PC-3 (cell line): ENCODE results near the gene CMTM7. TPM values are rescaled to one million over a fixed set of nuclear protein-coding genes. Genes with fewer than 3 reads are reported as not detected.

Source experiments
- ATAC-seq: fragments of 200-7000 bp; cut with Tn5 transposase; 2 replicates; pipeline ENCODE4 v1.9.1; 2020; ENCODE audit warnings: mild to moderate bottlenecking, moderate library complexity
- BruUV-seq: library from RNA; stranded (reverse); fragments of 400-500 nt; replicated peaks from 2 replicates; lab custom pipeline; 2021; lab: Mats Ljungman, UMichigan
- CTCF ChIA-PET: fragments of 300-600 bp; sonication (Branson Sonifier 250); formaldehyde crosslinking; loops from one replicate; lab custom pipeline; 2022; ENCODE audit warnings: antibody characterized with exemption; lab: Charles Lee
- POLR2A ChIA-PET: fragments of 300-600 bp; sonication (Branson Sonifier 250); formaldehyde crosslinking; loops from one replicate; lab custom pipeline; 2022; ENCODE audit warnings: antibody characterized with exemption; ENCODE audit not compliant: unreplicated experiment; lab: Charles Lee
- DNase-seq: peaks from one replicate; pipeline ENCODE4 v3.0.0-alpha.2; 2015
- H2AFZ ChIP-seq: fragments of 300-600 bp; sonication (generic); 2 replicates; pipeline ENCODE4 v1.6.0; 2016; ENCODE audit warnings: antibody characterized with exemption, low read length
- H3F3A ChIP-seq: fragments of 300-600 bp; sonication (generic); one replicate; pipeline ENCODE4 v1.6.0; 2017; ENCODE audit warnings: antibody characterized with exemption, low read length, control low read depth, mild to moderate bottlenecking; ENCODE audit not compliant: unreplicated experiment
- H3K27ac ChIP-seq: fragments of 300-600 bp; sonication (generic); 2 replicates; pipeline ENCODE4 v1.5.1; 2016; ENCODE audit warnings: mild to moderate bottlenecking, low read length
- H3K27me3 ChIP-seq: fragments of 300-600 bp; sonication (generic); 2 replicates; pipeline ENCODE4 v1.6.1; 2016; ENCODE audit warnings: low read length, mixed read lengths
- H3K36me3 ChIP-seq: fragments of 300-600 bp; sonication (generic); 2 replicates; pipeline ENCODE4 v1.6.1; 2016; ENCODE audit warnings: low read depth, mixed run types, low read length, mixed read lengths
- H3K4me1 ChIP-seq: fragments of 300-600 bp; sonication (generic); 2 replicates; pipeline ENCODE4 v1.5.1; 2016; ENCODE audit warnings: low read length; ENCODE audit not compliant: insufficient read depth
- H3K4me2 ChIP-seq: fragments of 300-600 bp; sonication (generic); 2 replicates; pipeline ENCODE4 v1.6.0; 2016; ENCODE audit warnings: low read length
- H3K4me3 ChIP-seq: fragments of 300-600 bp; sonication (generic); 2 replicates; pipeline ENCODE4 v1.5.1; 2016; ENCODE audit warnings: mild to moderate bottlenecking, low read length, mixed read lengths
- H3K79me2 ChIP-seq: fragments of 300-600 bp; sonication (generic); 2 replicates; pipeline ENCODE4 v1.6.1; 2017; ENCODE audit warnings: low read length, mixed read lengths
- H3K9ac ChIP-seq: fragments of 300-600 bp; sonication (generic); 2 replicates; pipeline ENCODE4 v1.6.0; 2016; ENCODE audit warnings: mild to moderate bottlenecking, low read length
- H3K9me2 ChIP-seq: fragments of 300-600 bp; sonication (generic); replicated peaks from 2 replicates; pipeline ENCODE4 v1.6.1; 2016; ENCODE audit warnings: mixed run types, low read length, mixed read lengths
- H3K9me3 ChIP-seq: fragments of 300-600 bp; sonication (generic); 2 replicates; pipeline ENCODE4 v1.6.1; 2016; ENCODE audit warnings: low read length, mixed read lengths
- H4K20me1 ChIP-seq: fragments of 300-600 bp; sonication (generic); 2 replicates; pipeline ENCODE4 v1.6.1; 2016; ENCODE audit warnings: low read length, mixed read lengths
- CTCF ChIP-seq: fragments of 300-600 bp; sonication (generic); conservative IDR thresholded peaks from 2 replicates; pipeline ENCODE4 v1.5.1; 2017; ENCODE audit warnings: antibody characterized with exemption, low read depth, mild to moderate bottlenecking, low read length
- EZH2 ChIP-seq: fragments of 300-600 bp; sonication (generic); IDR thresholded peaks from one replicate; pipeline ENCODE4 v1.6.1; 2017; ENCODE audit warnings: antibody characterized with exemption, mild to moderate bottlenecking, low read length; ENCODE audit not compliant: unreplicated experiment
- EZH2phosphoT487 ChIP-seq: fragments of 300-600 bp; sonication (generic); IDR thresholded peaks from 2 replicates; pipeline ENCODE4 v1.6.1; 2018; ENCODE audit warnings: mild to moderate bottlenecking, antibody characterized with exemption, low read length, borderline replicate concordance
- intact Hi-C: fragments of 100-400 bp; cut with micrococcal nuclease; formaldehyde crosslinking; loops from 2 replicates; pipeline ENCODE4 v1.9.0; 2023
- total RNA-seq: library from RNA; depleted of rRNA; stranded (reverse); fragments of >200 nt; gene quantifications from 2 replicates; pipeline ENCODE4 v1.2.3, GENCODE V29; 2014

The CMTM7 gene
- total RNA-seq, 1 experiment from 2014 or later, result 37.1 TPM

- Histone ChIP-seq H2AFZ (no peak overlapping the region), H3K4me1 (peaks cover 24% of the 10 kb centered on the region), H3K9me2 (no peaks in the 10 kb centered on the region), H3K36me3 (peaks cover 4% of the 10 kb centered on the region; the same call in 1 of the 2 replicates), H3K79me2 (peaks cover 96% of the 10 kb centered on the region), H3K4me2 (no peak overlapping the region), H3K4me3 (no peak overlapping the region), H4K20me1 (peaks cover 26% of the 10 kb centered on the region; the same call in 1 of the 2 replicates), H3K9me3 (no peaks in the 10 kb centered on the region), H3K9ac (no peak overlapping the region), H3F3A (peaks cover 5% of the 10 kb centered on the region), H3K27me3 (no peaks in the 10 kb centered on the region), H3K27ac (no peak overlapping the region)
- intact Hi-C loops, result loop anchor here (1.0 to 5.0 kb wide), 5 partner anchors 24 to 221 kb away; no protein-coding TSS in a partner anchor
- BruUV-seq, result no TSS peak
- ChIA-PET CTCF (no interaction called here), POLR2A (no interaction called here)
- DNase-seq, result peak; percentile 88
- TF ChIP-seq EZH2phosphoT487, result no peak
- TF ChIP-seq EZH2, result no peak
- TF ChIP-seq CTCF, result peak; percentile 86
- ATAC-seq, result peak; percentile 4; the same call in 1 of the 2 replicates
Measured at GRCh38 chr3:32399030-32399620, 7.5 kb downstream of the CMTM7 start.

GRCh38 chr3:32401126-32401525, 9.5 kb downstream of the CMTM7 start:
- intact Hi-C loops, result loop anchor here (1.0 kb wide), 2 partner anchors 10 to 21 kb away; partner anchors contain the start of gene CMTM7
- Histone ChIP-seq H3K4me3 (peak overlapping the region; percentile 61), H3K36me3 (peaks cover 6% of the 10 kb centered on the region; the same call in 1 of the 2 replicates), H4K20me1 (peaks cover 15% of the 10 kb centered on the region; the same call in 1 of the 2 replicates), H3K9me3 (no peaks in the 10 kb centered on the region), H3K27me3 (no peaks in the 10 kb centered on the region), H2AFZ (peak overlapping the region; percentile 58), H3F3A (peaks cover 5% of the 10 kb centered on the region), H3K9ac (peak overlapping the region; percentile 78), H3K9me2 (no peaks in the 10 kb centered on the region), H3K4me2 (peak overlapping the region; percentile 87), H3K27ac (peak overlapping the region; percentile 90), H3K4me1 (peaks cover 23% of the 10 kb centered on the region), H3K79me2 (peaks cover 96% of the 10 kb centered on the region)
- ChIA-PET POLR2A (no interaction called here), CTCF (no interaction called here)
- DNase-seq (no peak), ATAC-seq (peak; percentile 29)
- TF ChIP-seq EZH2 (no peak), CTCF (no peak), EZH2phosphoT487 (no peak)
- TSS peak; percentile 78 for BruUV-seq
